ENCODE measurements around the gene SNAP29. TPM values are rescaled to one million over a fixed set of nuclear protein-coding genes. Genes with fewer than 3 reads are reported as not detected.
"Not testable (repeated sequence)": the region's sequence is repeated elsewhere in the genome, so short reads cannot be mapped to it uniquely, and the experiment has no call there.

SNAP29 gene
- total and polyA plus RNA-seq, 4 donors, result 14.8 to 27.2 (median 17.1) TPM

- Histone ChIP-seq H3K4me3 (no peak overlapping the region), H3K27ac (ENCODE audit: low read depth in 1 of 2, low read length in 1 of 2) (peak overlapping the region in 1 of 2 donors; percentile 61), H3K27me3 (ENCODE audit: control insufficient read depth in 3 of 3, insufficient read depth in 3 of 3, low read length in 2 of 3) (no peaks in the 10 kb centered on the region), H3K9ac (ENCODE audit: insufficient read depth in 1 of 2, low read length in 2 of 2) (no peak overlapping the region), H3K36me3 (ENCODE audit: control insufficient read depth in 4 of 4, insufficient read depth in 4 of 4, low read length in 4 of 4) (peaks cover 4 to 14% (median 8%) of the 10 kb centered on the region in 4 donors), H3K9me3 (ENCODE audit: control insufficient read depth in 4 of 4, insufficient read depth in 3 of 4, low read length in 3 of 4) (no peaks in the 10 kb centered on the region), H3K4me1 (ENCODE audit: control insufficient read depth in 5 of 5, insufficient read depth in 5 of 5, low read length in 5 of 5) (peaks cover 0 to 18% (median 6%) of the 10 kb centered on the region in 5 donors)
- TF ChIP-seq, protein P1, sequence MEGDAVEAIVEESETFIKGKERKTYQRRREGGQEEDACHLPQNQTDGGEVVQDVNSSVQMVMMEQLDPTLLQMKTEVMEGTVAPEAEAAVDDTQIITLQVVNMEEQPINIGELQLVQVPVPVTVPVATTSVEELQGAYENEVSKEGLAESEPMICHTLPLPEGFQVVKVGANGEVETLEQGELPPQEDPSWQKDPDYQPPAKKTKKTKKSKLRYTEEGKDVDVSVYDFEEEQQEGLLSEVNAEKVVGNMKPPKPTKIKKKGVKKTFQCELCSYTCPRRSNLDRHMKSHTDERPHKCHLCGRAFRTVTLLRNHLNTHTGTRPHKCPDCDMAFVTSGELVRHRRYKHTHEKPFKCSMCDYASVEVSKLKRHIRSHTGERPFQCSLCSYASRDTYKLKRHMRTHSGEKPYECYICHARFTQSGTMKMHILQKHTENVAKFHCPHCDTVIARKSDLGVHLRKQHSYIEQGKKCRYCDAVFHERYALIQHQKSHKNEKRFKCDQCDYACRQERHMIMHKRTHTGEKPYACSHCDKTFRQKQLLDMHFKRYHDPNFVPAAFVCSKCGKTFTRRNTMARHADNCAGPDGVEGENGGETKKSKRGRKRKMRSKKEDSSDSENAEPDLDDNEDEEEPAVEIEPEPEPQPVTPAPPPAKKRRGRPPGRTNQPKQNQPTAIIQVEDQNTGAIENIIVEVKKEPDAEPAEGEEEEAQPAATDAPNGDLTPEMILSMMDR (IDR thresholded peaks at IDR 0.05; ENCODE audit: control extremely low read depth, extremely low read depth), result no peak
- DNase-seq, result peak; percentile 45 to 77 (median 46)
- peak; percentile 78 for ATAC-seq (ENCODE audit: insufficient read depth, low FRiP score)
- WGBS, 2 donors, result 68 to 82% methylated on average over 12 of the region's 12 CpGs
Observed at GRCh38 chr22:20937031-20937793, 78.4 kb downstream of the SNAP29 start.

DNA sequence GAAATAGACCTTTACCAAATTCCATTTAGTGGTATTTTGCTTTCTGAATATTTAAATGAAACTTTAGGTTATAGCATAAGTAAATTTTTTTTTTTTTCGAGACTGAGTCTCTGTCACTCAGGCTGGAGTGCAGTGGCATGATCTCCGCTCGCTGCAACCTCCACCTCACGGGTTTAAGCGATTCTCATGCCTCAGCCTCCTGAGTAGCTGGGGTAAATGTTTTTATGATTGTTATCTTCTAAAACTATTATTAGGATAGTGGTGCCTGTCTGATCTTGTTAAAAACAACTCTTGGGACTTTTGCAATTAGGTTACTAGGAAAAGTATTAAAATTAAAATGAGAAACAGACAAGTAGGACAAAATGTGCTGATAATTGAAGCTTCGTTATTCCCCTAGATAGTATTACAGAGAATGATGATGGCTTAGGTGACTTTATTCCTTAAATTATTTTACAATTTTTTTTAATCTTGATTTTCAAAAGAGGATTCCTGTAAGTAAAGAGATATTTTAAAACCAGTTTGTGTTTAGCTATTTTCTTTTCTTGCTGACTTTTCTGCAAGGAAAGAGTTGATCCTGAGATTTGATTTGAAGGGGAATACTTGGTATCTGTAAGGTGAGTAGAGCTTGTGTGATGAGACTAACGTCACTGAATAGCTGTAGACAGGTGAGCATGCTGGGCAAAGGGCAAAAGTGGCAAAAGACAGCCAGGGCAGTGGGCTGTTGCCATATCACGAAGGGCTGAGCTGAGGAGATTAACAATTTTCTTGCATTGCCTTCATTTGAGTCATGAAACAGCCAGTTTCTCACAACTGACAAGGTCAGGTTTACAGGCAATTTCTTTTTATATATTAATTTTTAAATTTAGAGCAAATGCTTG lies 79.2 kb downstream of the SNAP29 start:
- 71 to 81% methylated on average over 8 of the region's 8 CpGs for WGBS, 2 donors
- H3K27ac ChIP-seq (ENCODE audit: low read depth in 1 of 2, low read length in 1 of 2), result peak overlapping the region in 1 of 2 donors; percentile 13
- ATAC-seq (ENCODE audit: insufficient read depth, low FRiP score), result no peak
- H3K4me3 ChIP-seq, result no peak overlapping the region
- no peak for DNase-seq
- peaks cover 4 to 14% (median 8%) of the 10 kb centered on the region in 4 donors for H3K36me3 ChIP-seq (ENCODE audit: control insufficient read depth in 4 of 4, insufficient read depth in 4 of 4, low read length in 4 of 4)
- no peaks in the 10 kb centered on the region for H3K9me3 ChIP-seq (ENCODE audit: control insufficient read depth in 4 of 4, insufficient read depth in 3 of 4, low read length in 3 of 4)
- TF ChIP-seq, protein P1 (IDR thresholded peaks at IDR 0.05; ENCODE audit: control extremely low read depth, extremely low read depth), result no peak
- peaks cover 0 to 18% (median 6%) of the 10 kb centered on the region in 5 donors for H3K4me1 ChIP-seq (ENCODE audit: control insufficient read depth in 5 of 5, insufficient read depth in 5 of 5, low read length in 5 of 5)
- no peak overlapping the region for H3K9ac ChIP-seq (ENCODE audit: insufficient read depth in 1 of 2, low read length in 2 of 2)
- no peaks in the 10 kb centered on the region for H3K27me3 ChIP-seq (ENCODE audit: control insufficient read depth in 3 of 3, insufficient read depth in 3 of 3, low read length in 2 of 3)

DNA sequence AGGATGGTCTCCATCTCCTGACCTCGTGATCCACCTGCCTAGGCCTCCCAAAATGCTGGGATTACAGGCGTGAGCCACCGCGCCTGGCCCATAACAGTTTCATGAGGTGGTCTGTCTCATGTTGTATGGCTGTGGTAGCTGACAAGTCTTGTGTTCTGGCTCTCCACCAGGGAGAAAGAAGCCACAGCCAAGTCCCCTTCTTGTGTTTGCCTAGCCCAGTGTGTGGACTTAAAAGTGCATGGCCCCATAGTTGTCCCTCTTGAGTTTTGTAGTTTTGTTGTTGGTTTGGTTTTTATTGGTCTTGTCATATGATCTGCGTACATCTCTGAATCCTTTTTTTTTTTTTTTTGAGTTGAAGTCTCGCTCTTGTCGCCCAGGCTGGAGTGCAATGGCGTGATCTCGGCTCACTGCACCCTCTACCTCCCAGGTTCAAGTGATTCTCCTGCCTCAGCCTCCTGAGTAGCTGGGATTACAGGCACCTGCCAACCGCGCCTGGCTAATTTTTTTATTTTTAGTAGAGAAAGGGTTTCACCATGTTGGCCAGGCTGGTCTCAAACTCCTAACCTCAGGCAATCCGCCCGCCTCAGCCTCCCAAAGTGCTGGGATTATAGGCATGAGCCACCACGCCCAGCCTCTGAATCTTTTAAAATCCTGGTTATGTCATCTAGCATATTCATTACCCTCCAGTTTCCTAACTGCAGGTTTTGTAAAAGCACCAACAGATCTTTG lies 80.8 kb downstream of the SNAP29 start:
- H3K27me3 ChIP-seq (ENCODE audit: control insufficient read depth in 3 of 3, insufficient read depth in 3 of 3, low read length in 2 of 3); H3K9ac ChIP-seq (ENCODE audit: insufficient read depth in 1 of 2, low read length in 2 of 2); DNase-seq; H3K9me3 ChIP-seq (ENCODE audit: control insufficient read depth in 4 of 4, insufficient read depth in 3 of 4, low read length in 3 of 4); H3K36me3 ChIP-seq (ENCODE audit: control insufficient read depth in 4 of 4, insufficient read depth in 4 of 4, low read length in 4 of 4); ATAC-seq (ENCODE audit: insufficient read depth, low FRiP score); H3K4me3 ChIP-seq: not testable (repeated sequence)
- Histone ChIP-seq H3K4me1 (ENCODE audit: control insufficient read depth in 5 of 5, insufficient read depth in 5 of 5, low read length in 5 of 5) (peaks cover 0 to 18% (median 6%) of the 10 kb centered on the region in 5 donors), H3K27ac (ENCODE audit: low read depth in 1 of 2, low read length in 1 of 2) (peak overlapping the region in 1 of 2 donors; percentile 33)
- 83 to 92% methylated on average over 14 of the region's 14 CpGs for WGBS, 2 donors

Data from lung (tissue), 12 donors.